Fibroblast of lung (primary cell): Measurements from ENCODE around the gene TUBB. TPM values are rescaled to one million over a fixed set of nuclear protein-coding genes. Genes with fewer than 3 reads are reported as not detected.

Source experiments
- DNase-seq, 2 donors: peaks; one replicate each; pipeline versions ENCODE4 v3.0.0 to v3.0.0-alpha.2; 2010; ENCODE audit warnings: low read depth in 2 of 2
- H2AFZ ChIP-seq: 2 replicates; pipeline ENCODE4 v1.5.1; 2012; ENCODE audit warnings: low read length, control low read depth, inconsistent platforms
- H3K27ac ChIP-seq: 2 replicates; pipeline ENCODE4 v1.5.1; 2011; ENCODE audit warnings: low read length, control low read depth; ENCODE audit not compliant: insufficient read depth
- H3K27me3 ChIP-seq: 2 replicates; pipeline ENCODE4 v1.5.1; 2011; ENCODE audit warnings: mild to moderate bottlenecking, low read length; ENCODE audit not compliant: control insufficient read depth, insufficient read depth
- H3K36me3 ChIP-seq: 2 replicates; pipeline ENCODE4 v1.5.1; 2011; ENCODE audit warnings: low read length; ENCODE audit not compliant: control insufficient read depth, insufficient read depth
- H3K4me1 ChIP-seq: 2 replicates; pipeline ENCODE4 v1.5.1; 2011; ENCODE audit warnings: low read length; ENCODE audit not compliant: control insufficient read depth, insufficient read depth; ENCODE audit errors: extremely low read depth
- H3K4me2 ChIP-seq: 2 replicates; pipeline ENCODE4 v1.5.1; 2011; ENCODE audit warnings: low read length, control low read depth; ENCODE audit not compliant: insufficient read depth; ENCODE audit errors: extremely low read depth
- H3K4me3 ChIP-seq, 4 experiments: fragments of 200-600 bp in 1 of 4; sonication (generic) in 1 of 4; replicated peaks in 1 of 4; 2 replicates each; pipeline ENCODE4 v1.5.1; 2011 to 2016; ENCODE audit warnings: low read length in 4 of 4, low read depth in 3 of 4, mild to moderate bottlenecking in 3 of 4, control low read depth in 2 of 4, inconsistent platforms in 1 of 4, mixed read lengths in 1 of 4; ENCODE audit not compliant: insufficient read depth in 1 of 4; ENCODE audit errors: control extremely low read depth in 1 of 4
- H3K79me2 ChIP-seq: 2 replicates; pipeline ENCODE4 v1.5.1; 2012; ENCODE audit warnings: mild to moderate bottlenecking, low read length, inconsistent platforms; ENCODE audit not compliant: control insufficient read depth, insufficient read depth
- H3K9ac ChIP-seq: 2 replicates; pipeline ENCODE4 v1.5.1; 2011; ENCODE audit warnings: mild to moderate bottlenecking, low read length, control low read depth; ENCODE audit not compliant: insufficient read depth
- H3K9me3 ChIP-seq: 2 replicates; pipeline ENCODE4 v1.5.1; 2012; ENCODE audit warnings: low read depth, low read length; ENCODE audit not compliant: control insufficient read depth, insufficient read depth
- H4K20me1 ChIP-seq: 2 replicates; pipeline ENCODE4 v1.5.1; 2011; ENCODE audit warnings: low read length; ENCODE audit not compliant: control insufficient read depth, insufficient read depth; ENCODE audit errors: extremely low read depth
- CTCF ChIP-seq, 2 donors: IDR thresholded peaks in 1 of 2; conservative IDR thresholded peaks in 1 of 2; 1 replicate in 1 of 2; 2 replicates in 1 of 2; pipeline ENCODE4 v1.5.1; 2011 to 2012; ENCODE audit warnings: low read length in 2 of 2, control low read depth in 1 of 2, inconsistent platforms in 1 of 2, low read depth in 1 of 2, mild to moderate bottlenecking in 1 of 2
- EZH2 ChIP-seq: IDR thresholded peaks from 2 replicates; pipeline ENCODE4 v1.5.1; 2012; ENCODE audit warnings: low read length, control low read depth, mild to moderate bottlenecking; ENCODE audit errors: missing control alignments
- polyA plus RNA-seq, 2 donors: library from polyadenylated mRNA; depleted of rRNA in 1 of 2; stranded (reverse) in 1 of 2; unstranded in 1 of 2; fragments of >200 nt; gene quantifications; 2 replicates each; pipeline ENCODE4 v1.2.1, GENCODE V29; 2011 to 2012; ENCODE audit warnings: missing spikeins in 1 of 2
- total RNA-seq: library from RNA; depleted of rRNA; stranded (reverse); fragments of >200 nt; gene quantifications from 2 replicates; pipeline ENCODE4 v1.2.1, GENCODE V29; 2014

Gene TUBB
- total and polyA plus RNA-seq, 2 donors (not counting 1 experiment from before 2014, with no cell fraction given): 551 to 1,493 TPM

GRCh38 chr6:30730601-30731435 lies 10.7 kb downstream of the TUBB start:
- Histone ChIP-seq H2AFZ (no peak overlapping the region), H3K36me3 (peaks cover 15% of the 10 kb centered on the region), H3K27ac (no peak overlapping the region), H3K9ac (no peak overlapping the region), H4K20me1 (no peaks in the 10 kb centered on the region), H3K27me3 (no peaks in the 10 kb centered on the region), H3K4me1 (peaks cover under 1% of the 10 kb centered on the region), H3K9me3 (no peaks in the 10 kb centered on the region), H3K79me2 (peaks cover 2% of the 10 kb centered on the region), H3K4me3 (no peak overlapping the region), H3K4me2 (no peak overlapping the region)
- peak; percentile 49 to 65 for DNase-seq
- TF ChIP-seq CTCF (conservative IDR thresholded peaks at IDR 0.05 in 1 of 2, IDR thresholded peaks at IDR 0.05 in 1 of 2; ENCODE audit: low read depth in 1 of 2, low read length in 2 of 2) (peak in 1 of 2 donors; percentile 45), EZH2 (no peak)

- TF ChIP-seq CTCF (conservative IDR thresholded peaks at IDR 0.05 in 1 of 2, IDR thresholded peaks at IDR 0.05 in 1 of 2; ENCODE audit: low read depth in 1 of 2, low read length in 2 of 2) (no peak), EZH2 (no peak)
- no peak overlapping the region for H3K9ac ChIP-seq
- H3K4me1 ChIP-seq: no peaks in the 10 kb centered on the region
- peaks cover 8% of the 10 kb centered on the region for H3K79me2 ChIP-seq
- H3K27ac ChIP-seq: no peak overlapping the region
- no peak overlapping the region for H3K4me3 ChIP-seq
- no peaks in the 10 kb centered on the region for H3K27me3 ChIP-seq
- H3K36me3 ChIP-seq: peaks cover 19% of the 10 kb centered on the region
- no peaks in the 10 kb centered on the region for H4K20me1 ChIP-seq
- no peaks in the 10 kb centered on the region for H3K9me3 ChIP-seq
- H3K4me2 ChIP-seq: no peak overlapping the region
- no peak for DNase-seq
- H2AFZ ChIP-seq: no peak overlapping the region
These were observed 12.2 kb downstream of the TUBB start for GRCh38 chr6:30732237-30732943.

GRCh38 chr6:30735668-30736314 lies 15.6 kb downstream of the TUBB start:
- peaks cover 35% of the 10 kb centered on the region for H3K79me2 ChIP-seq

More at GRCh38 chr6:30735668-30736314, 15.6 kb downstream of the TUBB start:
- H3K9ac ChIP-seq: no peak overlapping the region
- DNase-seq: no peak
- TF ChIP-seq CTCF (conservative IDR thresholded peaks at IDR 0.05 in 1 of 2, IDR thresholded peaks at IDR 0.05 in 1 of 2; ENCODE audit: low read depth in 1 of 2, low read length in 2 of 2) (no peak), EZH2 (no peak)
- no peak overlapping the region for H2AFZ ChIP-seq
- peaks cover 31% of the 10 kb centered on the region for H3K36me3 ChIP-seq
- H3K4me3 ChIP-seq: no peak overlapping the region
- no peaks in the 10 kb centered on the region for H3K9me3 ChIP-seq
- no peak overlapping the region for H3K27ac ChIP-seq
- H3K27me3 ChIP-seq: no peaks in the 10 kb centered on the region
- no peak overlapping the region for H3K4me2 ChIP-seq
- peaks cover 8% of the 10 kb centered on the region for H3K4me1 ChIP-seq
- no peaks in the 10 kb centered on the region for H4K20me1 ChIP-seq
